WTC11 (cell line): ENCODE data around the gene FSTL4. TPM values are rescaled to one million over a fixed set of nuclear protein-coding genes. Genes with fewer than 3 reads are reported as not detected.

Experiments
- ATAC-seq: fragments of 200-7000 bp; cut with Tn5 transposase; 2 replicates; pipeline ENCODE4 v1.10.0; 2021; ENCODE audit warnings: mild to moderate bottlenecking, moderate library complexity
- CTCF ChIA-PET: fragments of 300-600 bp; sonication (Branson Sonifier 250); formaldehyde crosslinking; loops from one replicate; lab custom pipeline; 2021; ENCODE audit warnings: antibody characterized with exemption; lab: Charles Lee
- POLR2A ChIA-PET: fragments of 350-600 bp; sonication (Branson Sonifier 250); formaldehyde crosslinking; loops from one replicate; lab custom pipeline; 2021; ENCODE audit warnings: antibody characterized with exemption; lab: Charles Lee
- DNase-seq: peaks from one replicate; pipeline ENCODE4 v3.0.0; 2021; ENCODE audit warnings: low spot score
- H3K27ac Mint-ChIP-seq: 2 replicates; pipeline ENCODE4 v1.8.0; 2021; ENCODE audit warnings: mixed read lengths
- H3K27me3 Mint-ChIP-seq: 2 replicates; pipeline ENCODE4 v1.8.0; 2021; ENCODE audit warnings: low read depth, mild to moderate bottlenecking, moderate library complexity, mixed read lengths
- H3K36me3 Mint-ChIP-seq: 2 replicates; pipeline ENCODE4 v1.8.0; 2021; ENCODE audit warnings: mixed read lengths
- H3K4me1 Mint-ChIP-seq: 2 replicates; pipeline ENCODE4 v1.8.0; 2022; ENCODE audit warnings: mixed read lengths
- H3K4me3 Mint-ChIP-seq: 2 replicates; pipeline ENCODE4 v1.8.0; 2021; ENCODE audit warnings: mild to moderate bottlenecking, moderate library complexity, mixed read lengths
- H3K9me3 Mint-ChIP-seq: 2 replicates; pipeline ENCODE4 v1.8.0; 2021; ENCODE audit warnings: mixed read lengths
- CBFB ChIP-seq: sonication (generic); formaldehyde crosslinking; IDR thresholded peaks from 2 replicates; pipeline ENCODE4 v1.8.1; 2022; ENCODE audit warnings: mild to moderate bottlenecking, low read depth, missing genetic modification reagents
- ETV6 ChIP-seq: sonication (generic); formaldehyde crosslinking; IDR thresholded peaks from 2 replicates; pipeline ENCODE4 v1.8.1; 2022; ENCODE audit warnings: mild to moderate bottlenecking, missing genetic modification reagents
- FOXJ3 ChIP-seq: sonication (generic); formaldehyde crosslinking; IDR thresholded peaks from 2 replicates; pipeline ENCODE4 v1.9.0; 2021; ENCODE audit warnings: missing genetic modification reagents, mild to moderate bottlenecking, borderline replicate concordance
- FOXK1 ChIP-seq: sonication (generic); formaldehyde crosslinking; IDR thresholded peaks from 2 replicates; pipeline ENCODE4 v1.8.0; 2022; ENCODE audit warnings: mild to moderate bottlenecking, moderate library complexity, missing genetic modification reagents
- GABPB1 ChIP-seq: sonication (generic); formaldehyde crosslinking; IDR thresholded peaks from 2 replicates; pipeline ENCODE4 v1.8.1; 2023; ENCODE audit warnings: mild to moderate bottlenecking, missing genetic modification reagents
- NFYB ChIP-seq: sonication (generic); formaldehyde crosslinking; conservative IDR thresholded peaks from 2 replicates; pipeline ENCODE4 v1.8.0; 2022; ENCODE audit warnings: low read depth, missing genetic modification reagents
- NR1H2 ChIP-seq: sonication (generic); formaldehyde crosslinking; IDR thresholded peaks from 2 replicates; pipeline ENCODE4 v1.9.0; 2021; ENCODE audit warnings: mild to moderate bottlenecking, moderate library complexity, missing genetic modification reagents
- NR2C2 ChIP-seq: sonication (generic); formaldehyde crosslinking; IDR thresholded peaks from 2 replicates; pipeline ENCODE4 v1.8.0; 2022; ENCODE audit warnings: mild to moderate bottlenecking, missing genetic modification reagents
- PRRX2 ChIP-seq: fragments of 250-450 bp; sonication (Bioruptor Pico); IDR thresholded peaks from 2 replicates; pipeline ENCODE4 v1.8.0; 2021; ENCODE audit warnings: mild to moderate bottlenecking
- RELA ChIP-seq: sonication (generic); formaldehyde crosslinking; IDR thresholded peaks from 2 replicates; pipeline ENCODE4 v1.8.1; 2022; ENCODE audit warnings: missing genetic modification reagents, mild to moderate bottlenecking, borderline replicate concordance
- SMAD3 ChIP-seq: sonication (generic); formaldehyde crosslinking; IDR thresholded peaks from 2 replicates; pipeline ENCODE4 v1.8.0; 2022; ENCODE audit warnings: missing genetic modification reagents, mild to moderate bottlenecking, borderline replicate concordance
- SP1 ChIP-seq: sonication (generic); formaldehyde crosslinking; conservative IDR thresholded peaks from 2 replicates; pipeline ENCODE4 v1.8.1; 2022; ENCODE audit warnings: missing genetic modification reagents
- TCF7 ChIP-seq: sonication (generic); formaldehyde crosslinking; IDR thresholded peaks from 2 replicates; pipeline ENCODE4 v1.8.0; 2022; ENCODE audit warnings: mild to moderate bottlenecking, low read depth, missing genetic modification reagents, moderate library complexity
- TEAD4 ChIP-seq: sonication (generic); formaldehyde crosslinking; IDR thresholded peaks from 2 replicates; pipeline ENCODE4 v1.8.0; 2022; ENCODE audit warnings: mild to moderate bottlenecking, missing genetic modification reagents
- TP53 ChIP-seq: sonication (generic); formaldehyde crosslinking; IDR thresholded peaks from 2 replicates; pipeline ENCODE4 v1.8.1; 2023; ENCODE audit warnings: mild to moderate bottlenecking, missing genetic modification reagents
- ZBTB21 ChIP-seq: sonication (generic); formaldehyde crosslinking; IDR thresholded peaks from 2 replicates; pipeline ENCODE4 v1.8.1; 2023; ENCODE audit warnings: mild to moderate bottlenecking, missing genetic modification reagents, borderline replicate concordance
- ZNF219 ChIP-seq: sonication (generic); formaldehyde crosslinking; IDR thresholded peaks from 2 replicates; pipeline ENCODE4 v1.8.0; 2023; ENCODE audit warnings: missing genetic modification reagents, mild to moderate bottlenecking, borderline replicate concordance
- ZNF232 ChIP-seq: sonication (generic); formaldehyde crosslinking; IDR thresholded peaks from 2 replicates; pipeline ENCODE4 v1.8.0; 2022; ENCODE audit warnings: mild to moderate bottlenecking, missing genetic modification reagents
- ZNF263 ChIP-seq: sonication (generic); formaldehyde crosslinking; IDR thresholded peaks from 2 replicates; pipeline ENCODE4 v1.8.1; 2022; ENCODE audit warnings: low read depth, mild to moderate bottlenecking, moderate library complexity, missing genetic modification reagents
- total RNA-seq: library from RNA; stranded (reverse); gene quantifications from 3 replicates; pipeline ENCODE4 v1.2.3, GENCODE V29; 2021
- TF ChIP-seq, protein P1 (sequence below): fragments of 250-450 bp; sonication (Bioruptor Pico); IDR thresholded peaks from 2 replicates; pipeline ENCODE4 v1.9.0; 2021; ENCODE audit warnings: mild to moderate bottlenecking
- TF ChIP-seq, protein P2 (sequence below): sonication (generic); formaldehyde crosslinking; IDR thresholded peaks from 2 replicates; pipeline ENCODE4 v1.8.0; 2022; ENCODE audit warnings: mild to moderate bottlenecking, missing genetic modification reagents
- TF ChIP-seq, protein P3 (sequence below): sonication (generic); formaldehyde crosslinking; IDR thresholded peaks from 2 replicates; pipeline ENCODE4 v1.8.1; 2022; ENCODE audit warnings: low read depth, missing genetic modification reagents, borderline replicate concordance
- TF ChIP-seq, protein P4 (sequence below): fragments of 200-600 bp; IDR thresholded peaks from 2 replicates; pipeline ENCODE4 v1.8.0; 2022; ENCODE audit warnings: antibody characterized with exemption
- TF ChIP-seq, protein P5 (sequence below): fragments of 250-450 bp; sonication (Bioruptor Pico); IDR thresholded peaks from 2 replicates; pipeline ENCODE4 v1.8.0; 2021; ENCODE audit warnings: mild to moderate bottlenecking
- TF ChIP-seq, protein P6 (sequence below): sonication (generic); formaldehyde crosslinking; IDR thresholded peaks from 2 replicates; pipeline ENCODE4 v1.8.0; 2022; ENCODE audit warnings: mild to moderate bottlenecking, missing genetic modification reagents

FSTL4 gene
- total RNA-seq, 1 experiment from 2014 or later, result 6.1 TPM

DNA sequence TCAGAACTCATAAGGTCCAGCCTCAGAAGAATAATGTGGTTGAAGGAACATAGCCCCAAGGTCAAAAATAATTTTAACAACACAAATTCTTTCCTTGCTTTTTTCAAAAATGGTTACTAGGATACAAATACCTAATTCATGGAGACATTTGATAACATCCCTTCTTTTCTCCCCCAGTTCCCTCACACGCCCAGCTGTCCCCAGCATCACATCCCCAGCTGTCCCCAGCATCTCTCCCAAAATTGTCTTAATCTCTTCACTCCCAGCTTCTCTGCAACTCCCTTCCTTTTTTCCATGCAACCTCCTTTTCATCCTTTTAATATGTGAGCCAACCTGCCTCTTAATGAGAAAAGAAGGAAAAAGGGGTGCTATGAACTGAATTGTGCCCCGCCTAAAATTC is 77.8 kb downstream of the FSTL4 start:
- Mint-ChIP-seq H3K9me3 (peaks cover 5% of the 10 kb centered on the region), H3K36me3 (no peaks in the 10 kb centered on the region), H3K4me1 (peaks cover 8% of the 10 kb centered on the region; the same call in 1 of the 2 replicates), H3K4me3 (no peak overlapping the region), H3K27ac (no peak overlapping the region), H3K27me3 (no peaks in the 10 kb centered on the region)
- TF ChIP-seq TEAD4, result no peak
- TF ChIP-seq, protein P1, sequence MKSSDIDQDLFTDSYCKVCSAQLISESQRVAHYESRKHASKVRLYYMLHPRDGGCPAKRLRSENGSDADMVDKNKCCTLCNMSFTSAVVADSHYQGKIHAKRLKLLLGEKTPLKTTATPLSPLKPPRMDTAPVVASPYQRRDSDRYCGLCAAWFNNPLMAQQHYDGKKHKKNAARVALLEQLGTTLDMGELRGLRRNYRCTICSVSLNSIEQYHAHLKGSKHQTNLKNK (CRISPR knock-in tag), result no peak
- no peak for TF ChIP-seq NFYB
- TF ChIP-seq ZBTB21 (CRISPR knock-in tag), result no peak
- no peak for TF ChIP-seq SMAD3 (CRISPR knock-in tag)
- TF ChIP-seq ETV6 (CRISPR knock-in tag), result no peak
- TF ChIP-seq, protein P2, sequence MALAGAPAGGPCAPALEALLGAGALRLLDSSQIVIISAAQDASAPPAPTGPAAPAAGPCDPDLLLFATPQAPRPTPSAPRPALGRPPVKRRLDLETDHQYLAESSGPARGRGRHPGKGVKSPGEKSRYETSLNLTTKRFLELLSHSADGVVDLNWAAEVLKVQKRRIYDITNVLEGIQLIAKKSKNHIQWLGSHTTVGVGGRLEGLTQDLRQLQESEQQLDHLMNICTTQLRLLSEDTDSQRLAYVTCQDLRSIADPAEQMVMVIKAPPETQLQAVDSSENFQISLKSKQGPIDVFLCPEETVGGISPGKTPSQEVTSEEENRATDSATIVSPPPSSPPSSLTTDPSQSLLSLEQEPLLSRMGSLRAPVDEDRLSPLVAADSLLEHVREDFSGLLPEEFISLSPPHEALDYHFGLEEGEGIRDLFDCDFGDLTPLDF (CRISPR knock-in tag), result no peak
- no peak for TF ChIP-seq ZNF263 (CRISPR knock-in tag)
- ATAC-seq, result no peak
- ChIA-PET CTCF (interaction anchor here (0.9 kb wide), 1 partner anchor 111 kb away, joined by 3 read pairs; no protein-coding TSS in a partner anchor), POLR2A (interaction anchor here (0.7 kb wide), 1 partner anchor 90 kb away, joined by 4 read pairs; no protein-coding TSS in a partner anchor)
- no peak for DNase-seq

DNA sequence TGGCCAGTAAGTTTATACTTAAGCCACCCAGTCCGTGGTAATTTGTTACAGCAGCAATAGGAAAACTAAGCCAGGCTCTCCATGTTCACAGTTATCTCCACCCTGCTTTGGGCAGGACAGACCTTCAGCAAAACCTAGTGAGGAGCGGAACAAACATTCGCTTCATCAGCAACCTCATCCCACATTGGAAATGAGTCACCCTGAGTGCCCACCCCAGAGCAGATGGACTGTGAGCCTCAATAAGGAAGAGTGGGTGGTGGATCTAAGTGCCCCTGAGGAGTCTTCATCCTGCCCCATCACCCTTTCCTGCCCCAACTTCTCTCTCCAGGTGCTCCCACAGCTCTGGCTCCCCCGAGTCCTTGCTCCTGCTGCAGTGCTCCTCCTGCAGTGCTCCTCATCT is 78.8 kb downstream of the FSTL4 start:
- Mint-ChIP-seq H3K27ac (no peak overlapping the region), H3K27me3 (no peaks in the 10 kb centered on the region), H3K36me3 (no peaks in the 10 kb centered on the region), H3K4me1 (no peaks in the 10 kb centered on the region), H3K4me3 (no peak overlapping the region), H3K9me3 (peaks cover 5% of the 10 kb centered on the region)
- ChIA-PET POLR2A (no interaction called here), CTCF (no interaction called here)
- no peak for DNase-seq
- no peak for TF ChIP-seq SMAD3 (CRISPR knock-in tag)
- TF ChIP-seq, protein P3, sequence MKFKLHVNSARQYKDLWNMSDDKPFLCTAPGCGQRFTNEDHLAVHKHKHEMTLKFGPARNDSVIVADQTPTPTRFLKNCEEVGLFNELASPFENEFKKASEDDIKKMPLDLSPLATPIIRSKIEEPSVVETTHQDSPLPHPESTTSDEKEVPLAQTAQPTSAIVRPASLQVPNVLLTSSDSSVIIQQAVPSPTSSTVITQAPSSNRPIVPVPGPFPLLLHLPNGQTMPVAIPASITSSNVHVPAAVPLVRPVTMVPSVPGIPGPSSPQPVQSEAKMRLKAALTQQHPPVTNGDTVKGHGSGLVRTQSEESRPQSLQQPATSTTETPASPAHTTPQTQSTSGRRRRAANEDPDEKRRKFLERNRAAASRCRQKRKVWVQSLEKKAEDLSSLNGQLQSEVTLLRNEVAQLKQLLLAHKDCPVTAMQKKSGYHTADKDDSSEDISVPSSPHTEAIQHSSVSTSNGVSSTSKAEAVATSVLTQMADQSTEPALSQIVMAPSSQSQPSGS (CRISPR knock-in tag), result no peak
- no peak for TF ChIP-seq ZNF219 (CRISPR knock-in tag)
- TF ChIP-seq FOXJ3, result no peak
- no peak for TF ChIP-seq TCF7 (CRISPR knock-in tag)
- no peak for TF ChIP-seq NFYB
- TF ChIP-seq FOXK1 (CRISPR knock-in tag), result no peak
- TF ChIP-seq ZNF232 (CRISPR knock-in tag), result no peak
- TF ChIP-seq NR2C2 (CRISPR knock-in tag), result no peak
- TF ChIP-seq, protein P4, sequence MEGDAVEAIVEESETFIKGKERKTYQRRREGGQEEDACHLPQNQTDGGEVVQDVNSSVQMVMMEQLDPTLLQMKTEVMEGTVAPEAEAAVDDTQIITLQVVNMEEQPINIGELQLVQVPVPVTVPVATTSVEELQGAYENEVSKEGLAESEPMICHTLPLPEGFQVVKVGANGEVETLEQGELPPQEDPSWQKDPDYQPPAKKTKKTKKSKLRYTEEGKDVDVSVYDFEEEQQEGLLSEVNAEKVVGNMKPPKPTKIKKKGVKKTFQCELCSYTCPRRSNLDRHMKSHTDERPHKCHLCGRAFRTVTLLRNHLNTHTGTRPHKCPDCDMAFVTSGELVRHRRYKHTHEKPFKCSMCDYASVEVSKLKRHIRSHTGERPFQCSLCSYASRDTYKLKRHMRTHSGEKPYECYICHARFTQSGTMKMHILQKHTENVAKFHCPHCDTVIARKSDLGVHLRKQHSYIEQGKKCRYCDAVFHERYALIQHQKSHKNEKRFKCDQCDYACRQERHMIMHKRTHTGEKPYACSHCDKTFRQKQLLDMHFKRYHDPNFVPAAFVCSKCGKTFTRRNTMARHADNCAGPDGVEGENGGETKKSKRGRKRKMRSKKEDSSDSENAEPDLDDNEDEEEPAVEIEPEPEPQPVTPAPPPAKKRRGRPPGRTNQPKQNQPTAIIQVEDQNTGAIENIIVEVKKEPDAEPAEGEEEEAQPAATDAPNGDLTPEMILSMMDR, result no peak
- TF ChIP-seq, protein P5, sequence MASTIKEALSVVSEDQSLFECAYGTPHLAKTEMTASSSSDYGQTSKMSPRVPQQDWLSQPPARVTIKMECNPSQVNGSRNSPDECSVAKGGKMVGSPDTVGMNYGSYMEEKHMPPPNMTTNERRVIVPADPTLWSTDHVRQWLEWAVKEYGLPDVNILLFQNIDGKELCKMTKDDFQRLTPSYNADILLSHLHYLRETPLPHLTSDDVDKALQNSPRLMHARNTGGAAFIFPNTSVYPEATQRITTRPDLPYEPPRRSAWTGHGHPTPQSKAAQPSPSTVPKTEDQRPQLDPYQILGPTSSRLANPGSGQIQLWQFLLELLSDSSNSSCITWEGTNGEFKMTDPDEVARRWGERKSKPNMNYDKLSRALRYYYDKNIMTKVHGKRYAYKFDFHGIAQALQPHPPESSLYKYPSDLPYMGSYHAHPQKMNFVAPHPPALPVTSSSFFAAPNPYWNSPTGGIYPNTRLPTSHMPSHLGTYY (CRISPR knock-in tag), result no peak
- TF ChIP-seq PRRX2 (CRISPR knock-in tag), result no peak
- no peak for TF ChIP-seq TP53 (CRISPR knock-in tag)
- no peak for TF ChIP-seq GABPB1 (CRISPR knock-in tag)
- TF ChIP-seq SP1 (CRISPR knock-in tag), result no peak
- TF ChIP-seq, protein P6, sequence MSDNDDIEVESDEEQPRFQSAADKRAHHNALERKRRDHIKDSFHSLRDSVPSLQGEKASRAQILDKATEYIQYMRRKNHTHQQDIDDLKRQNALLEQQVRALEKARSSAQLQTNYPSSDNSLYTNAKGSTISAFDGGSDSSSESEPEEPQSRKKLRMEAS (CRISPR knock-in tag), result no peak
- TF ChIP-seq ZBTB21 (CRISPR knock-in tag), result no peak
- TF ChIP-seq NR1H2 (CRISPR knock-in tag), result no peak
- TF ChIP-seq CBFB (CRISPR knock-in tag), result no peak
- no peak for TF ChIP-seq RELA (CRISPR knock-in tag)
- no peak for ATAC-seq
